NCI-H187 (cell line): ENCODE data around the gene SNUPN.
"Not testable (repeated sequence)": the region's sequence is repeated elsewhere in the genome, so short reads cannot be mapped to it uniquely, and the experiment has no call there.

Experiments
- DNase-seq, 2 experiments: peaks; one replicate each; lab custom pipeline; 2025; lab: John Stamatoyannopoulos, UW

Gene SNUPN

GRCh38 chr15:75583701-75584100 is 41.8 kb downstream of the SNUPN start:
- no peak for DNase-seq

- not testable (repeated sequence) for DNase-seq
Measured at GRCh38 chr15:75582943-75583342, 42.6 kb downstream of the SNUPN start.

- DNase-seq, result peak in 1 of 2 experiments; percentile 49
Measured at GRCh38 chr15:75578948-75579920, 46.3 kb downstream of the SNUPN start, which contains the start of gene PTPN9. TSS of gene PTPN9 (minus strand) at chr15:75579315. CDS start at chr15:75578776, 539 bp downstream.

GRCh38 chr15:75578173-75578947 is 47.2 kb downstream of the SNUPN start:
- DNase-seq, result no peak

GRCh38 chr15:75577401-75578172 is 47.9 kb downstream of the SNUPN start:
- DNase-seq, result no peak

GRCh38 chr15:75573648-75574384 is 51.7 kb downstream of the SNUPN start:
- no peak for DNase-seq

GRCh38 chr15:75570126-75570845 is 55.2 kb downstream of the SNUPN start:
- no peak for DNase-seq

- no peak for DNase-seq
Measured at GRCh38 chr15:75565062-75565970, 60.2 kb downstream of the SNUPN start.

- DNase-seq, result no peak
Measured at GRCh38 chr15:75561888-75562287, 63.6 kb downstream of the SNUPN start.

GRCh38 chr15:75559360-75559759 is 66.2 kb downstream of the SNUPN start:
- not testable (repeated sequence) for DNase-seq

- not testable (repeated sequence) for DNase-seq
Measured at GRCh38 chr15:75558955-75559354, 66.6 kb downstream of the SNUPN start.

GRCh38 chr15:75554717-75555116 is 70.8 kb downstream of the SNUPN start:
- DNase-seq, result no peak

GRCh38 chr15:75553659-75554058 is 71.9 kb downstream of the SNUPN start:
- DNase-seq, result no peak

- DNase-seq, result no peak
Measured at GRCh38 chr15:75551091-75551490, 74.4 kb downstream of the SNUPN start.
